ENCODE measurements around the gene NF1. TPM values are rescaled to one million over a fixed set of nuclear protein-coding genes. Genes with fewer than 3 reads are reported as not detected.
"Not testable (repeated sequence)": the region's sequence is repeated elsewhere in the genome, so short reads cannot be mapped to it uniquely, and the experiment has no call there.

NF1 gene
- total RNA-seq, 1 donor from 2014 or later = 69.9 TPM

GRCh38 chr17:31089471-31089870, 5.3 kb upstream of the NF1 start:
- no peak for DNase-seq (ENCODE audit: extremely low spot score, unreplicated experiment)
- H3K36me3 Mint-ChIP-seq = no peaks in the 10 kb centered on the region
- no peak overlapping the region for H3K4me3 Mint-ChIP-seq
- no peak overlapping the region for H3K27ac Mint-ChIP-seq
- H3K4me1 Mint-ChIP-seq (ENCODE audit: unreplicated experiment) = peaks cover 7% of the 10 kb centered on the region
- H3K27me3 Mint-ChIP-seq = no peaks in the 10 kb centered on the region
- TF ChIP-seq CTCF (conservative IDR thresholded peaks at IDR 0.05) = no peak
- no peaks in the 10 kb centered on the region for H3K9me3 Mint-ChIP-seq

GRCh38 chr17:31090650-31091049, 4.1 kb upstream of the NF1 start:
- not testable (repeated sequence) for H3K27ac Mint-ChIP-seq; DNase-seq (ENCODE audit: extremely low spot score, unreplicated experiment); H3K4me3 Mint-ChIP-seq; H3K36me3 Mint-ChIP-seq; H3K9me3 Mint-ChIP-seq; H3K4me1 Mint-ChIP-seq (ENCODE audit: unreplicated experiment); H3K27me3 Mint-ChIP-seq

- H3K4me1 Mint-ChIP-seq (ENCODE audit: unreplicated experiment) = peaks cover 19% of the 10 kb centered on the region
- H3K4me3 Mint-ChIP-seq = peak overlapping the region; percentile 47
- DNase-seq (ENCODE audit: extremely low spot score, unreplicated experiment) = no peak
- no peak for TF ChIP-seq CTCF (conservative IDR thresholded peaks at IDR 0.05)
- H3K27ac Mint-ChIP-seq = peak overlapping the region; percentile 44
- no peaks in the 10 kb centered on the region for H3K36me3 Mint-ChIP-seq
- H3K9me3 Mint-ChIP-seq = no peaks in the 10 kb centered on the region
- no peaks in the 10 kb centered on the region for H3K27me3 Mint-ChIP-seq
These were observed 2.2 kb upstream of the NF1 start for GRCh38 chr17:31092475-31093064.

- no peak for DNase-seq (ENCODE audit: extremely low spot score, unreplicated experiment)
- TF ChIP-seq CTCF (conservative IDR thresholded peaks at IDR 0.05) = no peak
- H3K27ac Mint-ChIP-seq = peak overlapping the region; percentile 88
These were observed 744 bp upstream of the NF1 start for GRCh38 chr17:31093866-31094599.

GRCh38 chr17:31095236-31096105, 694 bp downstream of the NF1 start:
- Mint-ChIP-seq H3K9me3 (no peaks in the 10 kb centered on the region), H3K36me3 (no peaks in the 10 kb centered on the region), H3K4me3 (peak overlapping the region; percentile 99), H3K4me1 (ENCODE audit: unreplicated experiment) (peaks cover 19% of the 10 kb centered on the region), H3K27me3 (no peaks in the 10 kb centered on the region), H3K27ac (peak overlapping the region; percentile 96)
- no peak for TF ChIP-seq CTCF (conservative IDR thresholded peaks at IDR 0.05)
- peak; percentile 78 for DNase-seq (ENCODE audit: extremely low spot score, unreplicated experiment)

More at GRCh38 chr17:31093866-31094599, 744 bp upstream of the NF1 start:
- Mint-ChIP-seq H3K4me1 (ENCODE audit: unreplicated experiment) (peaks cover 19% of the 10 kb centered on the region), H3K36me3 (no peaks in the 10 kb centered on the region), H3K27me3 (no peaks in the 10 kb centered on the region), H3K9me3 (no peaks in the 10 kb centered on the region), H3K4me3 (peak overlapping the region; percentile 99)

GRCh38 chr17:31096106-31096436, 1.3 kb downstream of the NF1 start:
- H3K36me3 Mint-ChIP-seq = no peaks in the 10 kb centered on the region
- H3K4me3 Mint-ChIP-seq = peak overlapping the region; percentile 99
- H3K27me3 Mint-ChIP-seq = no peaks in the 10 kb centered on the region
- H3K27ac Mint-ChIP-seq = peak overlapping the region; percentile 96
- TF ChIP-seq CTCF (conservative IDR thresholded peaks at IDR 0.05) = no peak
- H3K9me3 Mint-ChIP-seq = no peaks in the 10 kb centered on the region
- H3K4me1 Mint-ChIP-seq (ENCODE audit: unreplicated experiment) = peaks cover 23% of the 10 kb centered on the region
- DNase-seq (ENCODE audit: extremely low spot score, unreplicated experiment) = no peak

Data from type B pancreatic cell (in vitro differentiated cells).